GM12864 (cell line): ENCODE data around the gene ADAMTS7.
A peak's percentile ranks its signal among the peaks of the same experiment; 100 is the strongest.
"Not testable (repeated sequence)": the region's sequence is repeated elsewhere in the genome, so short reads cannot be mapped to it uniquely, and the experiment has no call there.

ENCODE experiments used
- DNase-seq: peaks from one replicate; pipeline ENCODE4 v3.0.0-alpha.2; 2011; ENCODE audit warnings: low read depth
- H3K4me3 ChIP-seq: 2 replicates; pipeline ENCODE4 v1.5.1; 2011; ENCODE audit warnings: mild to moderate bottlenecking, low read depth, low read length, control low read depth
- CTCF ChIP-seq: IDR thresholded peaks from 2 replicates; pipeline ENCODE4 v1.5.1; 2011; ENCODE audit warnings: low read depth, mild to moderate bottlenecking, moderate library complexity, low read length, control low read depth, inconsistent platforms; ENCODE audit errors: missing control alignments

ADAMTS7 gene

GRCh38 chr15:78850941-78851755, 39.9 kb upstream of the ADAMTS7 start:
- DNase-seq, result no peak
- H3K4me3 ChIP-seq, result no peak overlapping the region
- no peak for TF ChIP-seq CTCF

- TF ChIP-seq CTCF, result no peak
- no peak for DNase-seq
- no peak overlapping the region for H3K4me3 ChIP-seq
Measured at GRCh38 chr15:78850352-78850751, 39.1 kb upstream of the ADAMTS7 start.

DNA sequence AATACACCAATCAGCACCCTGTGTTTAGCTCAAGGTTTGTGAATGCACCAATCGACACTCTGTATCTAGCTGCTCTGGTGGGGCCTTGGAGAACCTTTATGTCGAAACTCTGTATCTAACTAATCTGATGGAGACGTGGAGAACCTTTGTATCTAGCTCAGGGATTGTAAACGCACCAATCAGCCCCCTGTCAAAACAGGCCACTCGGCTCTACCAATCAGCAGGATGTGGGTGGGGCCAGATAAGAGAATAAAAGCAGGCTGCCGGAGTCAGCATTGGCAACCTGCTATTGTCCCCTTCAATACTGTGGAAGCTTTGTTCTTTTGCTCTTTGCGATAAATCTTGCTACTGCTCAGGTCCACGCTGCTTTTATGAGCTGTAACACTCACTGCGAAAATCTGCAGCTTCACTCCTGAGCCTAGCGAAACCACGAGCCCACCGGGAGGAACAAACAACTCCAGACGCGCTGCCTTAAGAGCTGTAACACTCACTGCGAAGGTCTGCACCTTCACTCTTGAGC, 36.2 kb upstream of the ADAMTS7 start:
- not testable (repeated sequence) for H3K4me3 ChIP-seq, DNase-seq

- not testable (repeated sequence) for DNase-seq, H3K4me3 ChIP-seq
Measured at GRCh38 chr15:78846906-78847305, 35.6 kb upstream of the ADAMTS7 start.

DNA sequence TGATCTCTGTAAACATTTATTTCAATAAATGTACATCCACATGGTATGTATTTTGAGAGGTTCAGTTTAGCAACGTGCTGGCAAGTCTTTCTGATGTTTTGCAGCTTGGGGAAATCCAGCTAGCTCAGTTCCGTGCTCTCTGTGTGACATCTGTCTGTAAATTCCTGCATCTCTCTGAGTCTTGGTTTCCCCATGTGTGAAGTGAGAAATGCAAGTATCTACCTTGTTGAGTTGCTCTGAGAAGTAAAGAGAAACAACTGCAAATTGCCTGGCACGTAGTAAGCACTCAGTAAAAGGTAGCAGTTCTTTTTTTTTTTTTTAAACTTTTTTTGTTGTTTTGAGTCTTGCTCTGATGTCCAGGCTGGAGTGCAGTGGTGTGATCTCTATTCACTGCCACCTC, 31.3 kb upstream of the ADAMTS7 start:
- no peak overlapping the region for H3K4me3 ChIP-seq
- no peak for TF ChIP-seq CTCF
- DNase-seq, result peak; percentile 77

DNA sequence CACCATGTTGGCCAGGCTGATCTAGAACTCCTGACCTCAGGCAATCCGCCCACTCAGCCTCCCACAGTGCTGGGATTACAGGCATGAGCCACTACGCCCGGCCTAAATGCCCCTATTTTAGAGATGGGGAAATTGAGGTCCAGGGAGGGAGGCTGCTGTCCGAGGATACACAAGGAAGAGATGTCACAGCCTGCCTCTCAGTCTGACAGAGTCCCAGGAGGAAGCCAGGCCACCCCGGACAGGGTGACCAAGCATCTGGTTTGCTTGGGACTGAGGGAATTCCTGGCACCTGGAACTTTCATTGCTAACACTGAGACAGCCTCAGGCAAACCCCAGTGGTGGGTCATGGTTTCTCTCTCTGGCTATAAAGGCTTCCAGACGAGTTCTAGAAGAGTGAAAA, 30.6 kb upstream of the ADAMTS7 start:
- no peak for TF ChIP-seq CTCF
- DNase-seq, result no peak
- H3K4me3 ChIP-seq, result no peak overlapping the region

GRCh38 chr15:78841376-78841706, 30.1 kb upstream of the ADAMTS7 start:
- TF ChIP-seq CTCF, result no peak
- no peak for DNase-seq
- H3K4me3 ChIP-seq, result no peak overlapping the region

DNA sequence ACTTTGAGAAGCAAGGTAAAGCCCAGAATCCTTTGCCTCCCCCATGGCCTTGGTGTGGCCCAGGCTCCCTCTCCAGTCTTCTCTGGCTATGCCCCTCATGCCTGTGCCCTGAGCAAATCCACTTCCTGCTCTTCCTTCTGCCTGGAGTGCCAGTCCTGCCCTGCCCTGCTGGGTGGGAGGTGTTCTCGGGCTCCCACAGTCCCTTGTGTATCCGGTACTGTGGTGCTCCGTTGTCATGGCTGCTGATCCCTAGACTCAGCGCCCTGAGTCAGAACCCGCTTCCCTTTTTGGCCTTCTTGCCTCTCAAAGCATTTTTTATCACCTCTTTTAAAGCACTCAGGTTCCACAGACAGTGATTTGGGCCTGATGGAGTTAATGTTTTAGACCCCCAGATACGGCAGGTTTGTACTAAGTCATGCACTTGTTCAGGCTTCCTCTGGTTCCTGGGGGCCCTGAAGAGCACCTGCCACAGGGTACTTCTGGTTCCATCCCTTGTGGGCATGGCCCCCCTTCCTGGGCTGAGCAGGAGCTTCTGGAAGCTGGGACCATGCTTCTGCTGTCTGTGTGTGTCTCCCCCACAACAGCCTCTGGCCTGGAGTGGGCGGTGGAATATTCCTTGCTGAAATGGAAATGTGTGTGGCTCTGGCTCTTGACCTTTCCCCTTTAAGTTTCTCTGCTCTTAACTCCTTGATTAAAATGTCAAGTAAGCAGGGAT, 29.6 kb upstream of the ADAMTS7 start:
- TF ChIP-seq CTCF, result no peak
- DNase-seq, result peak; percentile 49
- no peak overlapping the region for H3K4me3 ChIP-seq

- DNase-seq, H3K4me3 ChIP-seq: not testable (repeated sequence)
Measured at GRCh38 chr15:78839151-78839550, 27.9 kb upstream of the ADAMTS7 start.
